ENCODE data around the gene ILDR1. TPM values are rescaled to one million over a fixed set of nuclear protein-coding genes. Genes with fewer than 3 reads are reported as not detected.

ILDR1 gene
- total RNA-seq = 1 to 10 TPM; 4.4 to 8.9 TPM
- 1 to 10 TPM; 3.3 to 4.1 TPM for polyA plus RNA-seq
- long read RNA-seq, donor 1 = 0 reads
- long read RNA-seq, donor 2 = 0 reads
- long read RNA-seq, donor 3 = 0 reads
- long read RNA-seq, donor 4 = 0 reads
- long read RNA-seq, donor 5, partial matches to known transcripts = 0 of 1 reads
- long read RNA-seq, donor 5, other reads (novel, unspliced or antisense) = 0 of 1 reads

GRCh38 chr3:122021811-122022401, at the start of gene ILDR1:
Gene ILDR1 (minus strand): TSS chr3:122022247. CDS start chr3:122022077, 170 bp downstream.
- Histone ChIP-seq H3K9me3 (ENCODE audit: control insufficient read depth in 4 of 4, insufficient read depth in 3 of 4, low read length in 3 of 4) (peaks cover 0 to 4% (median 0%) of the 10 kb centered on the region in 4 donors), H3K4me1 (ENCODE audit: control insufficient read depth in 5 of 5, insufficient read depth in 5 of 5, low read length in 5 of 5) (peaks cover 0 to 4% (median 0%) of the 10 kb centered on the region in 5 donors), H3K36me3 (ENCODE audit: control insufficient read depth in 4 of 4, insufficient read depth in 4 of 4, low read length in 4 of 4) (no peaks in the 10 kb centered on the region), H3K27ac (ENCODE audit: low read depth in 1 of 2, low read length in 1 of 2) (peak within 1 kb of the TSS in 1 of 2 donors; percentile 66), H3K4me3 (peak within 1 kb of the TSS; percentile 49), H3K27me3 (ENCODE audit: control insufficient read depth in 3 of 3, insufficient read depth in 3 of 3, low read length in 2 of 3) (peaks cover 0 to 9% (median 6%) of the 10 kb centered on the region in 3 donors), H3K9ac (ENCODE audit: insufficient read depth in 1 of 2, low read length in 2 of 2) (peak within 1 kb of the TSS in 1 of 2 donors; percentile 33)
- 9 to 11% methylated on average over 40 to 43 of the region's 43 CpGs for WGBS, 2 donors
- TF ChIP-seq CTCF (IDR thresholded peaks at IDR 0.05; ENCODE audit: control extremely low read depth, extremely low read depth) = no peak
- ATAC-seq (ENCODE audit: insufficient read depth, low FRiP score) (peak; percentile 92), DNase-seq (peak; percentile 10 to 49 (median 31))

- Histone ChIP-seq H3K27ac (ENCODE audit: low read depth in 1 of 2, low read length in 1 of 2) (no peak overlapping the region), H3K4me1 (ENCODE audit: control insufficient read depth in 5 of 5, insufficient read depth in 5 of 5, low read length in 5 of 5) (no peaks in the 10 kb centered on the region), H3K4me3 (no peak overlapping the region), H3K27me3 (ENCODE audit: control insufficient read depth in 3 of 3, insufficient read depth in 3 of 3, low read length in 2 of 3) (no peaks in the 10 kb centered on the region), H3K9me3 (ENCODE audit: control insufficient read depth in 4 of 4, insufficient read depth in 3 of 4, low read length in 3 of 4) (no peaks in the 10 kb centered on the region), H3K36me3 (ENCODE audit: control insufficient read depth in 4 of 4, insufficient read depth in 4 of 4, low read length in 4 of 4) (no peaks in the 10 kb centered on the region), H3K9ac (ENCODE audit: insufficient read depth in 1 of 2, low read length in 2 of 2) (no peak overlapping the region)
- TF ChIP-seq CTCF (IDR thresholded peaks at IDR 0.05; ENCODE audit: control extremely low read depth, extremely low read depth) = no peak
- ATAC-seq (ENCODE audit: insufficient read depth, low FRiP score) (no peak), DNase-seq (no peak)
- WGBS, 2 donors = 38 to 44% methylated on average over 2 of the region's 2 CpGs
Observed at GRCh38 chr3:122067588-122068240, 45.7 kb upstream of the ILDR1 start.

GRCh38 chr3:122067214-122067550, 45.1 kb upstream of the ILDR1 start:
- TF ChIP-seq CTCF (IDR thresholded peaks at IDR 0.05; ENCODE audit: control extremely low read depth, extremely low read depth) = no peak
- ATAC-seq (ENCODE audit: insufficient read depth, low FRiP score) (no peak), DNase-seq (no peak)
- Histone ChIP-seq H3K36me3 (ENCODE audit: control insufficient read depth in 4 of 4, insufficient read depth in 4 of 4, low read length in 4 of 4) (no peaks in the 10 kb centered on the region), H3K4me3 (no peak overlapping the region), H3K27ac (ENCODE audit: low read depth in 1 of 2, low read length in 1 of 2) (no peak overlapping the region), H3K4me1 (ENCODE audit: control insufficient read depth in 5 of 5, insufficient read depth in 5 of 5, low read length in 5 of 5) (no peaks in the 10 kb centered on the region), H3K9ac (ENCODE audit: insufficient read depth in 1 of 2, low read length in 2 of 2) (no peak overlapping the region), H3K9me3 (ENCODE audit: control insufficient read depth in 4 of 4, insufficient read depth in 3 of 4, low read length in 3 of 4) (no peaks in the 10 kb centered on the region), H3K27me3 (ENCODE audit: control insufficient read depth in 3 of 3, insufficient read depth in 3 of 3, low read length in 2 of 3) (no peaks in the 10 kb centered on the region)
- 10 to 47% methylated on average over 5 of the region's 5 CpGs for WGBS, 2 donors

All from lung (tissue), 16 donors.